Urothelium cell line (cell line): ENCODE measurements around the gene HDAC4.

ENCODE experiments used
- DNase-seq: peaks from one replicate; pipeline ENCODE4 v3.0.0; 2011; ENCODE audit warnings: low spot score, mixed read lengths
- FAIRE-seq: peaks from 2 replicates; lab custom pipeline; 2011; peaks lifted over from hg19 to GRCh38; lab: Jason Lieb, UNC

Gene HDAC4

DNA sequence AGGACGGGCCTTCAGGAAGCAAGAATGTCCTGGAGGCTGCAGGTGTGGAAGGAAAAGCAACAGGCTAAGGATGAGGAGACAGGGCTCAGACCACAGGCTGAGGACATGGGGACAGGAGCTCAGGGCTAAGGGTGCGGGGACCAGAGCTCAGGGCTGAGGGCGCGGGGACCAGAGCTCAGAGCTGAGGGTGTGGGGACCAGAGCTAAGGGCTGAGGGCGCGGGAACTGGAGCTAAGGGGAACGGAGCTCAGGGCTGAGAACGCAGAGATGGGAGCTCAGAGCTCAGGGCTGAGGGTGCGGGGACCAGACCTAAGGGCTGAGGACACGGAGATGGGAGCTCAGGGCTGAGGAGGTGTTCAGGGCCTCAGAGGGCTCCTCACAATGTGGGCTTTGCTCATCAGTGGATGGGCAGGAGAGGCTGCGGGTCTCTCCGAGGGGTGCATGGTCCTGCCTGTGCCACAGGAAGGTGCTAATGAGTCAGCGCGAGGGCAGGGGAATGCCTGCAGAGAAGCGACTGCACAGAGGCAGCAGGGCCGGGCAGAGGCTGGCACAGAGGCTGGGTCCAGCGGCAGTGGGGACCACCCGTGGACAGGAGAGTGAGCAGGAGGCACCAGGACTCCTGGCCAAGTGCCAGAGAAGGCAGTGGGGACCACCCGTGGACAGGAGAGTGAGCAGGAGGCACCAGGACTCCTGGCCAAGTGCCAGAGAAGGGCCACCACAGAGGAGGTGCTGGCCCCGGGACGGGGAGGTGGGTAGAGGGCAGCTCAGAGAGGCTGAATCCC, 281.3 kb downstream of the HDAC4 start:
- FAIRE-seq (no peak), DNase-seq (no peak)

DNA sequence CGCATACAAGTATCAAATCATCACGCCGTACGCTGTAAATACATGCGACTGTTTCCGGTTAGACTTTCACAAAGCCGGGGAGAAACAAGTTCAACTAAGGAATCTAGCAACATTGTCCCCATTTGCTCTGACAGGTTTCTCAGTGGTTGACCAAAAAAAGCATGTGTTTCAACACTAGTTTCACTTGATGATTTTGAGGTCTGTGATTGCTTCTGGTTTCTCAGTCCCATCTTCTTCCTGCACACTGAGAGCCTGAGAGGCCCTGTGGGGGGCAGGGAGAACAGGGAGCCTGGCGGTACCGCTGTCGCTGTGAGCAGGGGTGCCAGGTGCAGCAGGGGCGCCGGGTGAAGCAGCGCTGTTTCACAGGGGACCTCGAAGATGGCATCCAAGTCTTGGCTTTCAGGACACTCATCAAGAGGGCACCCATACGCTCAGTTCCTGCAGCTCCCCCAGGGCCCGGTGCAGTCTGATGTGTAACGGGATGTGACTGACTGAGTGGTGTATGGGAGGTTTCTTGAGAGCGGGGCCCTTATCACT, 282.1 kb downstream of the HDAC4 start:
- FAIRE-seq (no peak), DNase-seq (no peak)

DNA sequence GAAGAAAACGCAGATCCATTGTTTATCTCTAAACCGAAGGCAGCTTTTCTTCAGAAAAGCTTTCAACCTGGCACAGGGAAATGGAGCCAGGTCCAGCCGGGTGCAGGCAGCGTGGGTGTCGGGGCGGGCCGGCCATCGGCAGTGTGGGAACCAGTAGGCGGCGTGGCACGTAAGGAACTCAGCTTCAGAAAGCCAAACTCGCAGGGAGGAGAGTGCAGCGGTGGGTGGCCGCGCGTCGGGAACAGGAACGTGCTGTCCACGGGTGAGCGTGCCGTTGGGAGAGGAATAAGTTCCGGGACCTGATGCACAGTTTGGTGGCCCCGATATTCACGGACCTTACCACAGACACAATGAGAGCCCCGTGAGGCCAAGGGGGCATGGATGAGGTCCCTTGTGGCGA, 282.6 kb downstream of the HDAC4 start:
- peak; percentile 32 for FAIRE-seq
- peak; percentile 64 for DNase-seq

DNA sequence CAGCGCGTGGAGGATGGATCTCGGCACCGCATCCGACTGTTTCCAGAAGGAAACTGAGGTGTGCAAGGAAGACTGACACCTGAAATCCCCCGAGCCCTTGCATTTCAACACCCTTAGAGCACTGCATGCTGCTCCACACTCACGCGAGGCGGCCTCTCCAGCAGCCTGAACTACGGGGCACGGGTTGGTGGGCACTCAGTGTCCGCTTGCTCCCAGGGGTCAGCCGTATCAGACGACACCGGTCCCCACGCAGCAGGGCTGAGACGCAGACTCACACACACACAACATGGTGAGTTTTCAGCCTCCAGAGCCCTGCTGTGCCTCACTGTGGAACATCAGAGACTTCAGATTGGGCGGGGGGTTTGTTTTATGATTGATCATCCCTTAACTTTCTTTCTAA, 283.0 kb downstream of the HDAC4 start:
- no peak for DNase-seq

DNA sequence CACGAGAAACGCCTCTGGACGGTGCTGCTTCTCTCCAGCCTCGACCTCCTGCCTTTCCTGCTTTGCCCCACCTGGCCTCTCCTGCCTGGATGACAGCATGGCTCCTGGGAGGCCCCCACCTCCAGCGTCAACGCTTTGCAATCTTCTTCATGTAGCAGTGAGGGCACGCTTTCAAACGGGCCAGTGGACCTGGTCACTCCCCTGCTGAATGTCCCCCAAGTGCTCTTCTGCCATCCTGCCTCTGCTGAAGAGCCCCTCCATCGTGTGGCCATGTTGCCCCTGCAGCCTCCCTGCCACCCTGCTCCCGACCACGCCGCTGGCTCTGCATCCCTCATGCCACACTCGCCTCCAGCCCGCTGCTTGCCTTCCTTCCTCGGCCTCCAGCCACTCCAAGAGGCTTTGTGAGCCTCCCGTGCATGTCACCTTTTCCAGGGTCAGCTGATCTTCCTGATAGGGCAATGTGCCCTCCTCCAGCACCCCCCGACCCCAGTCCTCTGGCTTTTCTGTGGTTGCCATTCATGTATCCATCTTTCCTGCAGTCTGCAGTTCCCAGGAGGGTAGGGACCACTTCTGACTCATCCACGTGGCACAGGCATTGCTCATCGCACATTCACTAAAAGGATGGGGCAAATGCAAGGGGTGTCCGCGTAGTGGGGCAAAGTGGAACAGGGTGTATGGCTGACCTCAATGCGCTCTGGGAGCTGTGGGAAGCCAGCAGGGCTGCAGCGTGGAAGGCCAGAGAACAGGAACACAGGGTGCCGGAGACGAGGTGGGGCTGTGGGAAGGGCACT, 284.2 kb downstream of the HDAC4 start:
- peak; percentile 56 for FAIRE-seq
- peak; percentile 72 for DNase-seq

More for the DNA sequence above, 283.0 kb downstream of the HDAC4 start:
- peak; percentile 17 for FAIRE-seq

DNA sequence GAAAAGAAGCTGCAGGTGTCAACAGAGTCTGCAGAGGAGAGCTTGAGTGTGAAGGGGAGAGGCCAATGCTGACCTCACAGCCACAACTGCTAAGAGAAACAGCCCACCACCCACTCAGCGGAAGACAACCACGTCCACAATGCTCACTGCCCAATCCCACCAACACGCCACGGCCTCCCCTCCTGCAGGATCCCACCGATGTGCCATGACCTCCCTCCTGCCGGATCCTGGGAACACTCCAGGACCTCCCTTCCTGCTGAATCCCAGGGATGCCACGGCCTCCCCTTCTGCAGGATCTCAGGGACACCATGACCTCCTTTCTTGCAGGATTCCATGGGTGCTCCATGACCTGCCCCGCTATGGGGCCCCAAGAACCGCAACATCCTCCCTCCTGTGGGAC, 285.2 kb downstream of the HDAC4 start:
- DNase-seq: no peak
- FAIRE-seq: no peak

DNA sequence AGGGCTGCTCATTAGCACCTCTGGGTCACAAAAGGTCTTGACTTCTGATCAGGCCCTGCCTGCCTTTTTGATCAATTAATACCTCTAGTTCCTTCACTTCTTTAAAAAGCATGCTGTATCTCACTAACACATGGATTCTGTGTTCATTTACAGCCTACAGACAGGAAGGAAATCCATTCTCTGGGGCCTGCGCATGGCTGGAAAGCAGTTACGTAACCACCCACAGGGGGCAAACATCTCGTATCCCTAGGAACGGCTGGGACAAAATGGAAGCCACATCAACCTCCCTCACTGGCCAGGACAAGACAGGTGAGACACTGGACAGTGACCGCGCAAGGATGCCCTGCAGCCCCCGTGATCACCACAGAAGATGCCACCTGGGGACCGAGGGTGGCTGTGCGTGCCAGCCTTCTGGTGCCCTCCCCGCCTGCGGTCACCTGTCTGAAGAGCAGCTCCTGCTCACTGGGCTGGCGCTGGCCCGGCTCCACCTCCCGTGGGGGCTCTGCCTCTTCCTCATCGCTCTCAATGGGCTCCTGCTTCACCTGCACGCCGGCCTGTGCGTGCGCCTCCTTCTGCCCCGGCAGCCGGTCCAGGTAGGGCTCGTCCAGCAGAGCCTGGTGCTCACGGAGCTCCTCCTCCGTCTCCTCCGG, 286.1 kb downstream of the HDAC4 start:
- no peak for DNase-seq
- no peak for FAIRE-seq

DNA sequence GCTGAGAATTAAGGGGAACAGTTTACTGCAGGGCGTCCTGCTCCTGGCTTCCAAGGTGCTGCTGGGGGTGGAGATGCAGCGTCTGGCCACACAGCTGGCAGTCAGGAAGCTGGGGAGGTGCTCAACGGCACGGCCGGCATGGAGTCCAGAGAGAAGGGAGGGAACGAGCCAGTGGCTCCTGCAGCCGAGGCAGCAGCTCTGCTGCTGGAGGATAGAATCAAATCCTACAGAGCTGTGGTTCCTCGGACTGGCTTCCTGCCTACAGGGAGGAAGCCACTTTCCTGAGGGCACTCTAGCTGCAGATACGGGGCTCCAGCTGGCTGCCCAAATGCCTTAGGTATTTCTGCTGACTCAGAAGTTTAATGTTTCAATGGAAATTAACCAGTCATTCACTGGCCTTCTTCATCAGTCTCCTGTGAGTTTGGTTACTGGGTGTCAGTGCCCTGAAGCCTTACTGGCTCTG, 286.7 kb downstream of the HDAC4 start:
- no peak for DNase-seq
- FAIRE-seq: no peak

DNA sequence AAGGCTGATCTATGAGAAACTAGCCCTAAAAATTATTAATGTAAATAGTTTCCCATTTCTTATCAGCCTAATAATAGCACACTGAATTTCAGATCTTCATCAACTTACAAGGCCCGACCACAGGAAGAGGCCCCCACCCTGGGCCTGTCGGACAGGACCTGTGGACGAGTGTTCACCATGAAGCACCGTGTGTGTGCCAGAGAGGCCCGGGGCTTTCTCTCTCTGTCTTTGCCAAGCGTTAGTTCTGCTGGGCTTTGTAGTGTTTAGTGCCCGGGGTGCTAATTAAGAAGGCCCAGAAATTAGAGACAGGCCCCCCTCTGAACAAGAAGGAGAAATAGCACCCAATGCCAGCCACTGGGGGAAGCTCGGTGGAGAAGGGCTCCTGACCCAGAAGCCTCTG, 287.2 kb downstream of the HDAC4 start:
- FAIRE-seq (no peak), DNase-seq (no peak)

DNA sequence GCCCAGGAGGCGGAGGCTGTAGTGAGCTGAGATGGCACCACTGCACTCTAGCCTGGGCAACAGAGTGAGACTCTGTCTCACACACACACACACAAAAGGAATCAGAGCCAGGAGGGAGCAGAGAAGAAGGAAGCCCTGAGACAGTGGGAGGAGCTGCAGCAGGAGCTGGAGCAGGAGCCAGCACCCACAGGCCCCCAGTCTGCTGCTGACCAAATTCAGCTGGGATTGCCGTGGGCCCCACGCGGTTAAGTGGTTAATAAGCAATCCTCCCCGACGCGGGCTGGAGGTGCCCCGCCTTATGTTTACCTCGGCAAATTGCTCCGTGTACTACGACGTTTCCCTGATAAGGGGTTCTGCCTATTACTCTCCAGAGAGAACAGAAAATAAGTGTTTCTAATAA, 287.6 kb downstream of the HDAC4 start:
- DNase-seq (no peak), FAIRE-seq (no peak)

DNA sequence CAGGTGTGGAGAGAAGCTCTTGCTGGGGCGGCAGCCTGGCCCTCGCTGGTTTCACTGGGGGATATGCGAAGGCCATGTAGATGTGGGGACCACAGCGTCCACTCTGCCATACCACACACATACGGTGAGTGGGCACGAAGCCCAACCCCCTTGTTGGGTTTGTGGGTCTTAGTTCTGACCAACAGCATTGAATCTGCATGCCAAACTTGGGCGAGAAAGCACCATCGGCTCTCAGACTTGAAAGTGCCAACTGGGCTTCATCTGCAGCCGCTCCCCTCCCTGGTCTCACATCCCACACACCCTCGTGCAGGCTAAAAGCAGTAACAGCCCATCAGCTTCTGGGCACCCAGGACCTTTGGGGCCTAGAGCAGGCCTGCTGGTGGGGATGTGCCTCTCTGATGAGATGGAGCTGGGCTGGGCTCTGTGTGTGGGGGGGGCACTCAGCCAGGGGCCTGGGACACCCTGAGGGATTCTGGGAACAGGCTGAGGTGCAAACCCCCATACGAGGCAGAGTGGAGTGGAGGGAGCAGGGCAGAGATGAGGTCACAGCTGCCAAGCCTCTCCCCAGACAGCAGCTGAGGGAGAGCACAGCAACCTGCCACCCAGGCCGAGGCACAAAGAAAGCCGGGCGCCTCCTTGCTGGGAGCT, 288.6 kb downstream of the HDAC4 start:
- FAIRE-seq: no peak
- no peak for DNase-seq

DNA sequence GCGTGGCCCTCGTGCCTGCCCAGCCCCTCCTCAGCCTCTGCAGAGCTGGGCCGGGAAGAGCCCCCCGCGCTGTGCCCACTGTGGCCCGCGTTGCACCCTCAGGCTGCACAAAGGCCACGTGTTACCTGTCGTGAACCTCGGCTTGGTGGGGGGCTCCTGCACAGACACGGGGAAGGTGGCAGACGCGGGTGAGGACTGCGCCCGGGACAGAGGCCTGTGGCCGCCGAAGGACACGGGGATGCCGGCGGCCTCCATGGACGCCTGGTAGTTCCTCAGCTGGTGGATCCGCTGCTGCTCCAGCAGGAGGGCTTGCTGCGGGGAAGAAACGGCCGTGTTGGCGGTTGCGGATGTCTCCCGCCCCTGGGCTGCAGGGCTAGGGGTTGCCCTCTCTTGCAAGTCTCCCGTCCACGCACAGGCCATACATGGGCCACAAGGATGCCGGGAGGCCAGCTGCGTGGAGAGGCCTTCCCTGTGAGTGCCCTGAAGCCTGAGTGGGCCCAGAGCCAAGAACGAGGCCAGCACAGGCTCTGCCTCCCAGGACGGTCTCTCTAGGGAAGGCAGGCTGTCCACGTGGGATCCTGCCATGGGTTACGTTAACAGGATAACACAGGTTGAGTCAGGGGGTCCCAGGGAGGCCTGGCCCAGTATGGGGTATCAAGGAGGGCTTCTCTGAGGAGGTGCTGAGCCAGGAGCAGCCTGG, 289.3 kb downstream of the HDAC4 start:
- DNase-seq: no peak
- FAIRE-seq: no peak

DNA sequence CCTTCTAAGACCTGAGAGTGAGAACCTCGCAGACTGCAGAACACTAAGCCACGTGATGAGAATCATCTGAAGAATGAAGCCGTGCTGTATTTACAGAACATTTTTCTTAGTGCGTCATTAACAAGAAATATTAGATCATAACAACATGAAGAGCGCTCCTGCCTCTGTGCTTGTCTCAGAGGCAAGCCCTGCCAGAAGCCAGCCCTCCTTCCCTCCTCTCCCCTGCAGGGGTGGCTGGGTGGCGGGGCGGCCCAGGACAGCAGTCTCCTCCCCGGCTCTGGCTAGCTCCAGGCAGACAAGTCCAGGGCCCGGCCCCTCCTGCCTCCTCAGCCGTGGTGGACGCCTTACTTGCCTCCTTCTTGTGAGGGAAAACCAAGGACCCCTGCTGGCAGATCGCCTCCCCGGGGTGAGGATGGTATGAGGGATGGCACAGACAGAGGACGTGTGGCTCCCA, 290.2 kb downstream of the HDAC4 start:
- FAIRE-seq (no peak), DNase-seq (no peak)

DNA sequence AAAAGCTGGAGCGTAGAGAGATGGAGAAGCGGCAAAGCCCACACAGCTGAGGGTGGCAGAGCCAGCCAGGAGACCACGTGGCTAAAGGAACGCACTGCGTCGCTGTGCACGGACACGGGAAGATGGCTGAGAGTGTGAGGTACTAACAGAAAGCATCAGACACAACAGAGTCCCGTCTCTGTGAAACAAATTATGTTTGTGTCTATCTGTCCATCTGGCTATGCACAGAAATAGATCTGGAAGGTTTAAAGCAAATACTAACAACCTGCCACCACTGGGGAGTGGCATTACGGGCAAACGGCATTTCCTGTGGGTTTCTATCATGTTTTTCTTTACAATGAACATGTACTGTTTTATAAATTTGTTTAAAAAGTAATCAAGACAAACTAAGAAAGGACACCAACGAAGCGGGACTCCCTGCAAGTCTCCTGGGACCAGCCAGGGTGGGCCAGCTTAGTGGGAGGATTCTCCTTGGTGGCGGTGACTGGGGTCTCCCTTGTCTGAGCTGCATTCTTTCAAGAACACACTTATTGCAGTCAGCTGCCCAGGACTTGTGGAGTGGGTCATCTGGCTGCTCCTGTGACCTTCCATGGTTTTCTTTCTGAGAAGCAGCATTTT, 290.8 kb downstream of the HDAC4 start:
- FAIRE-seq (no peak), DNase-seq (no peak)

DNA sequence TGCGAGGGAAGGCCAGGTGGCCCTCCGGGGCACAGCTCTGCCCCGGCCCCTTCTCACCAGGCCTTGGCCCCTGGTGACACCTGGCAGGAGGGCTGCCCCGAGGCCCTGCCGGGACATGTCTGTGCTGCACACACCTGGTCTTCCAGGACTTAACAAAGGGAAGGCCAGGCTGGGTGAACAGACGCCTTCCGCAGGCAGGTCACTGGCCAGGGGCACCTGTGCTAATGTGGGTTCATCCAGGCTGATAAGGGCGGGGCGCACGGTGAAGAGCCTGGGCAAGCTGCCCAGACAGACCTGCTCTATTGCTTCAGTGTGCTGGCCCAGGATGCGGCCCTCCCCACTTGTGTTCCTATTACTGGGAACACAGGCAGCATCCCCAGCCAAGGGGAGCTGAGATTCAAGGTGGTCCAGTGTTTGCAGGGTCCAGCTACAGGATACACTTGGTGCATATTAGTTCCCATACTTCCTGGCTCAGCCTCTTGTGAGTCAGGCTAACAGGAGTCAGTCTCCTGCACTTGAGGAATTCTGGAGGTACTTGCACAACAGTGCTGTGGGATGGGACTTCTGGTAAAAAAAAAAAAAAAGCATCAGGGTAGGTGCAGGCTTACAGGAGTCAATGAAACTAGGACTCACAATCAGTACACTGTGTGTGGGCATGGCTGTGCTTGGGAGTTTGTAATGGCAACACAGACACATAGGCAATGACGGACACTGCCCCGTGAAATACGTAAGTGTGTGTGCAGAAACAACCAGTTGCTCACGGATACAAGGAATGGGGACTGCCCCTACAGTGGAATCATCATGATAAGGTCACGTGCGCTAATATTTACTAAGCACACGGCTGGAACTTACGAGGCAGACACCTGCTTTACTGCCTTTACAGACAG, 291.5 kb downstream of the HDAC4 start:
- DNase-seq (no peak), FAIRE-seq (peak; percentile 20)

DNA sequence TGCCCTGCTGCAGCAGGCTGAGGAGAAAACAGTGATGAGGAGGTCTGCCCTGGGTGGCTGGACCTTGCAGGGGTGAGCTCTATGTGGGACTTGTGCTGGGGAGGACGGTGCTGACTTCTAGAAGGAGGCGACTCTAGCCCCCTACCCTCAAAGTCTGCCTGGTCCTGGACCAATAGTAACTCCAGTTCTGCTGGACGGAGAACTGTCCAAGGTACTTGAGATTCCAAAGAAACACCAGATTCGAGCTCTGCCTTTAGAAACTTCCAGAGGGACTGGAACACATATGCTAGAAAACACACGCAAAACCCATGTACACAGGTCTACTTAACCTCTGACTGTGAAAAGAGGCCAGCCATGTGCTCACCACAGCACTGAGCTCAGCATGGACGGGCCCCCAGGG, 292.4 kb downstream of the HDAC4 start:
- no peak for FAIRE-seq

DNA sequence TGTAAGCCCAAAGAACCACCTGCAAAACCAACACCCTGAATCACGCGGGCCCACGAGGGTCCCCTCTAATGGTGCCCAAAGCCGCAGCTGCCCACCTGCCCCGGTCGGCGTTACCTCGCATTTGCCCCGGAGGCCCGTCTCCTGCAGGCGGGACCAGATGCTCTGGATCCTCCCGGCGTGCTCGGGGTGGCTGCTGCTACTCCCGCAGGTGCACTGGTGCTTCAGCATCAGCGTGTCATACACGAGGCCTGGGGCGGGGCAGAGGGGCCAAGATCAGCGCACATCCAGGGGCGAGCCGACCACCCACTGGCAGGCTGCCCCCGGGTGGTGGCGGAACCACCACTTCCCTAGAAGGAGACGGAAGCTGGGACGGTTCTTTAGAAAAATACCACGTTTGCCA, 292.9 kb downstream of the HDAC4 start:
- FAIRE-seq (no peak), DNase-seq (no peak)

More for the DNA sequence above, 292.4 kb downstream of the HDAC4 start:
- DNase-seq: no peak

DNA sequence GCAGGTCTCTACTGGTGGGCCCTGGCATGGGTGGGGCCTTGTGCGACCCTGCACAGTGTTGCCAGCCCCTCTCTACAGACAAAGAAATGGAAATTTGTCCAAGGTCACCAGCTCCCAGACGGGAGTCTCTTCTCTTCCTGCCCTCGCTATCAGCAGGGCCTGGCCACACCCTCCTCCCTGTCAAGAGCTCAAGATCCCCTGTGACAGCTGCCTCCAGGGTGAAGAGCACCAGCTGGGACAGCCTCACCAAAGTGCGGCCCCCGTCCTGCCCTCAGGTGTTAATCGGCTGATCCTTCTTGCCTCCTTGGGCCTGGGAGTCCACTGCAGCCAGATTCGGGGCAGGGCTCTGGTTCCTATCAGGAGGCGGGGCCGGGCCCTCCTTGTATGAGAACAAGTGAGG, 293.9 kb downstream of the HDAC4 start:
- FAIRE-seq (no peak), DNase-seq (no peak)
